ENCODE data around the gene CDNF. TPM values are rescaled to one million over a fixed set of nuclear protein-coding genes. Genes with fewer than 3 reads are reported as not detected.

CDNF gene
- 10 to 100 TPM in 1 of 6 donors, 1 to 10 TPM in 3, under 1 TPM in 2; 0.89 to 34.6 (median 1.7) TPM for total RNA-seq

DNA sequence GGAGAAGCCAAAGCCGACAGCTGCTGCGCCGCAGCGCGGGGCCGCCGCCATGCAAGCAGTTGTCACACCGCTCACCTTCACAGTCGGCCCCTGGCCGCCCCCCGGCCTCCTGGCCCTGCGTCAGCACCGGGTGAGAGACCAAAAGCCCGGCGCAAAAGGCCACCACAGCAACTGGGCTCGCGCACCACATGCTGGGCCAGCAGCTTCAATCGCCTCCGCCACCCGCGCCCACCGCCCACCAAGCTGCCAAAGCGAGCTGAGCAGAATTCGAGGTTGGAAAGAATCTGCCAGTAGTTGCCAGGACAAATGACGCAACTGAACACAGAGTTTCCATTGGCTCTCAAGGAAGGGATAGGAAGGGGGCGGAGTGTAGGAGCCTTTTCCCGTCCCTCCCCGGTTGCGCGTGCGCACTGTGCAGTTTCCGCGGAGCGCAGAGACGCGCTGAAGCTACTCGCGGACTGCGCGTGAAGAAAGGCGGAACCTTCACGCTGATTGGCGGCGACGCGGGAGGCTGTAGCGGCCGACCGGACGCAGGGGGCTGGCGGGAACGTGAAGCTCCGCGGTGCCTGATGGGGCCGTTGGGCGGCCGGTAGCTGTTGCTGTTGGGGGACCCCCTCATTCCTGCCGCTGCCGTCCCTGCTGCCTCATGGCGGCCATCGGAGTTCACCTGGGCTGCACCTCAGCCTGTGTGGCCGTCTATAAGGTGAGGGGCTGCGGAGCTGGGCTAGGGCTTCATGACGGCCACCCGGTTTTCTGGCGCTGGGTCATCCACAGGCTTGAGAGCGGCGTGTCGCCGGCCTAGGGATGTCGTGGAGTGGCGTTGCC, at the start of gene CDNF, which contains the start of the genes HSPA14 and MSANTD7:
CDNF (minus strand) TSS at position 281 of the 825 bp plus-strand sequence; CDS start at position 190, 91 bp downstream.
HSPA14 (plus strand) TSS at position 550 of the 825 bp plus-strand sequence; CDS start at position 647, 97 bp downstream.
MSANTD7 (plus strand) TSS at position 550 of the 825 bp plus-strand sequence. CDS start 3,979 bp downstream, outside the sequence.
- H3K4me3 ChIP-seq = peak within 1 kb of the TSS; percentile 86 to 97 (median 96)
- H3K36me3 ChIP-seq = peaks cover 0 to 30% (median 15%) of the 10 kb centered on the region in 4 donors
- ATAC-seq (ENCODE audit: low FRiP score in 2 of 2) = peak; percentile 99 to 100
- WGBS, 2 donors = 0 to 1% methylated on average over 33 to 59 of the region's 72 CpGs
- TF ChIP-seq EP300 (IDR thresholded peaks at IDR 0.05) (peak in 1 of 4 donors; percentile 59), POLR2A (IDR thresholded peaks at IDR 0.05) (peak in 3 of 4 donors; percentile 76 to 90 (median 84)), POLR2AphosphoS5 (IDR thresholded peaks at IDR 0.05) (peak; percentile 82 to 94)
- TF ChIP-seq, protein P1, sequence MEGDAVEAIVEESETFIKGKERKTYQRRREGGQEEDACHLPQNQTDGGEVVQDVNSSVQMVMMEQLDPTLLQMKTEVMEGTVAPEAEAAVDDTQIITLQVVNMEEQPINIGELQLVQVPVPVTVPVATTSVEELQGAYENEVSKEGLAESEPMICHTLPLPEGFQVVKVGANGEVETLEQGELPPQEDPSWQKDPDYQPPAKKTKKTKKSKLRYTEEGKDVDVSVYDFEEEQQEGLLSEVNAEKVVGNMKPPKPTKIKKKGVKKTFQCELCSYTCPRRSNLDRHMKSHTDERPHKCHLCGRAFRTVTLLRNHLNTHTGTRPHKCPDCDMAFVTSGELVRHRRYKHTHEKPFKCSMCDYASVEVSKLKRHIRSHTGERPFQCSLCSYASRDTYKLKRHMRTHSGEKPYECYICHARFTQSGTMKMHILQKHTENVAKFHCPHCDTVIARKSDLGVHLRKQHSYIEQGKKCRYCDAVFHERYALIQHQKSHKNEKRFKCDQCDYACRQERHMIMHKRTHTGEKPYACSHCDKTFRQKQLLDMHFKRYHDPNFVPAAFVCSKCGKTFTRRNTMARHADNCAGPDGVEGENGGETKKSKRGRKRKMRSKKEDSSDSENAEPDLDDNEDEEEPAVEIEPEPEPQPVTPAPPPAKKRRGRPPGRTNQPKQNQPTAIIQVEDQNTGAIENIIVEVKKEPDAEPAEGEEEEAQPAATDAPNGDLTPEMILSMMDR (IDR thresholded peaks at IDR 0.05) = peak in 4 of 6 experiments; percentile 13 to 36 (median 26)
- peak within 1 kb of the TSS; percentile 94 to 97 (median 96) for H3K27ac ChIP-seq
- no peaks in the 10 kb centered on the region for H3K27me3 ChIP-seq
- peaks cover 15 to 19% (median 18%) of the 10 kb centered on the region in 4 donors for H3K4me1 ChIP-seq
- peak; percentile 99 to 100 for DNase-seq
- H3K9me3 ChIP-seq = no peaks in the 10 kb centered on the region

DNA sequence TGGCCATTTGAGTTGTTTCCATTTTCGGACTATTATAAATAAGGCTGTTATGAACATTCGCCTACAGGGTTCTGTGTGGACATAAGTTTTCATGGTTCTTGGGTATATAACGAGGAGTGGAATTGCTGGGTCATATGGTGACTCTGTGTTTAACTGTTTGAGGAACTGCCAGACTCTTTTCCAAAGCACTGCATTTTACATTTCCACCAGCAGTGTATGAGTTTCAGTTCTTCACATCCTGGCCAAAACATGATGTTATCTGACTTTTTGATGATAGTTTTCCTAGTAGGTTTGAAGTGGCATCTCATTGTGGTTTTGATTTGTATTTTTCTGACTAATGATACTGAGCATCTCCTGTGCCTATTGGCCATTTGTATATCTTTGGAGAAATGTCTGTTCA, 46.2 kb upstream of the CDNF start:
- TF ChIP-seq EP300 (IDR thresholded peaks at IDR 0.05) = no peak
- TF ChIP-seq, protein P1 (IDR thresholded peaks at IDR 0.05) = no peak
- no peak for TF ChIP-seq POLR2AphosphoS5 (IDR thresholded peaks at IDR 0.05)
- no peak for TF ChIP-seq POLR2A (IDR thresholded peaks at IDR 0.05)
- ATAC-seq (ENCODE audit: low FRiP score in 2 of 2) (no peak), DNase-seq (no peak)
- no peak overlapping the region for H3K27ac ChIP-seq
- H3K4me3 ChIP-seq = no peak overlapping the region
- no peaks in the 10 kb centered on the region for H3K36me3 ChIP-seq
- H3K27me3 ChIP-seq = no peaks in the 10 kb centered on the region
- H3K4me1 ChIP-seq = peaks cover 3 to 14% (median 8%) of the 10 kb centered on the region in 4 donors
- H3K9me3 ChIP-seq = no peaks in the 10 kb centered on the region
- 95% methylated on average over 3 of the region's 3 CpGs for WGBS, 2 donors

GRCh38 chr10:14880229-14880628, 42.4 kb upstream of the CDNF start:
- TF ChIP-seq EP300 (IDR thresholded peaks at IDR 0.05) = no peak
- TF ChIP-seq, protein P1 (IDR thresholded peaks at IDR 0.05) = no peak
- TF ChIP-seq POLR2A (IDR thresholded peaks at IDR 0.05) = no peak
- TF ChIP-seq POLR2AphosphoS5 (IDR thresholded peaks at IDR 0.05) = no peak
- Histone ChIP-seq H3K4me1 (peaks cover 12 to 32% (median 16%) of the 10 kb centered on the region in 4 donors), H3K27me3 (no peaks in the 10 kb centered on the region), H3K36me3 (no peaks in the 10 kb centered on the region), H3K4me3 (peak overlapping the region in 1 of 4 donors; percentile 99), H3K27ac (no peak overlapping the region), H3K9me3 (no peaks in the 10 kb centered on the region)
- ATAC-seq (ENCODE audit: low FRiP score in 2 of 2) (no peak), DNase-seq (no peak)
- WGBS, 2 donors = 58 to 63% methylated on average over 7 of the region's 7 CpGs

DNA sequence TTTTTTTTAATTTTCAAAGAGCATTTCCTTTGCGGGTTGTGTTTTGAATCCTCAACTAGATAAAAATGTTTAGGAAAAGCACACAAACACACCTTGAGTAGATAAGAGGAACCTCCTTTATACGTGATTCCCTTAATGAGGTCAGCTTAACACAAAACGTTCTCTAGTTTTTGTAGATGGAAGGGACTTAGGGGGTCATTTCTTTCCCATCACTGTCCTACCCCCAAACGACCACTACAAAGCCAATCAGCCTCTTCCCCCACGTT, 42.0 kb upstream of the CDNF start:
- TF ChIP-seq EP300 (IDR thresholded peaks at IDR 0.05) (no peak), POLR2A (IDR thresholded peaks at IDR 0.05) (no peak), POLR2AphosphoS5 (IDR thresholded peaks at IDR 0.05) (no peak)
- TF ChIP-seq, protein P1 (IDR thresholded peaks at IDR 0.05) = no peak
- Histone ChIP-seq H3K4me1 (peaks cover 12 to 32% (median 16%) of the 10 kb centered on the region in 4 donors), H3K27ac (no peak overlapping the region), H3K36me3 (no peaks in the 10 kb centered on the region), H3K27me3 (no peaks in the 10 kb centered on the region), H3K4me3 (peak overlapping the region in 3 of 4 donors; percentile 97 to 99 (median 98)), H3K9me3 (no peaks in the 10 kb centered on the region)
- 2 to 6% methylated on average over 5 of the region's 5 CpGs for WGBS, 2 donors
- ATAC-seq (ENCODE audit: low FRiP score in 2 of 2) (no peak), DNase-seq (no peak)
